Nephron (organoid): ENCODE measurements around the gene PRKAG2.

Source experiments
- H3K27ac Mint-ChIP-seq, 3 experiments: 2 replicates each; pipeline ENCODE4 v1.8.0; 2020; ENCODE audit warnings: mixed read lengths in 3 of 3, mild to moderate bottlenecking in 2 of 3, moderate library complexity in 1 of 3
- H3K27me3 Mint-ChIP-seq: 2 replicates; pipeline ENCODE4 v1.8.0; 2021; ENCODE audit warnings: low read depth, mild to moderate bottlenecking, moderate library complexity, mixed read lengths
- H3K36me3 Mint-ChIP-seq: 2 replicates; pipeline ENCODE4 v1.8.0; 2020; ENCODE audit warnings: low read depth, mixed read lengths
- H3K4me1 Mint-ChIP-seq: 2 replicates; pipeline ENCODE4 v1.8.0; 2020; ENCODE audit warnings: mixed read lengths
- H3K4me3 Mint-ChIP-seq, 3 experiments: 2 replicates each; pipeline ENCODE4 v1.8.0; 2020; ENCODE audit warnings: mild to moderate bottlenecking in 3 of 3, mixed read lengths in 3 of 3, moderate library complexity in 2 of 3
- H3K9me3 Mint-ChIP-seq: 2 replicates; pipeline ENCODE4 v1.8.0; 2020; ENCODE audit warnings: mixed read lengths
- CTCF ChIP-seq, 3 experiments: fragments of 200-600 bp; sonication (generic); IDR thresholded peaks; one replicate each; pipeline ENCODE4 v1.5.0; 2021; ENCODE audit warnings: antibody characterized with exemption in 3 of 3; ENCODE audit not compliant: unreplicated experiment in 3 of 3

The PRKAG2 gene

GRCh38 chr7:151591866-151592265 is 285.0 kb downstream of the PRKAG2 start:
- Mint-ChIP-seq H3K27me3 (no peaks in the 10 kb centered on the region), H3K27ac (no peak overlapping the region)
- TF ChIP-seq CTCF (IDR thresholded peaks at IDR 0.05; ENCODE audit: unreplicated experiment in 3 of 3) = no peak

DNA sequence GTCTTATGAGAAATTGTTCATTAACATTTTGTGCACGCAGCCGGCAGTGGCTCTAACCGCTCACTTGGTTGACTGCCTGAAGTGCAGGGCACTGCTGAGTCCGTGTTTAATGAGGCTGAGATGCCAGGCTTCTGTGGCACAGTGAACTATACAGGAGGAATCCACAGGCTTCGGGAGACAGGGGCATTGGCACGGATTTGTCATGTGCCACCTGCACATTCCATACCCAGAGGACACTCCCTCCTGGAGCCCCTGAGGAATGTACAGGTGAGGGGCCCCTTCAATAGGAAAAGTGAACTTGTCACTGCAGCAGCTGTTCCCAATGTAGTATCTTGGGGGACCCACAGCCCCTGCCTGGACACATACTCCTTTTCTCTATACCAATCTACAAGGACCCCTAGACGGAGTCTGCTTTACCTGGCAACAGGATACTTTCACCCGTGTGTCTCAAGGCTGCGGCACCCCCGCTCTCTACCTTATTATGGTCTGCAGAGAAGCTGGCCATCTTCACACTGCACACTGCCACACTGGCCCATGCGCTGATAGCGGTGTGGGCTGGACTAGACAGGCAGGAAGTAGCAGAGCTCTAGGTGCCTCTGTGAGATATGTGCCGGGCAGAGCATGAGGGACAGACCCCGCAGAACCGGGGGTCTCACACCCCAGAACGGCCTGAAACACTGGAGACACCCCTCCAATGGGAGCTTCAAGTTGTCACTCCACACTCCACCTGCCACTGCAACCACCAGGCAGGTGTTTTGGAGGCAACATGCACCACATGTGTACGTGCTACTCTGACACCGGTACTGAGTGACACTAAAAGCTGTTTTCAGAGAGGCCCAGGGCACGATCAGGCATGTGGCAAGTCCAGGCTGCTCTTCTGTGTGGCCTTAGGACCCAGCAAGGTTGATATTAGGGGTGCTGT is 285.8 kb downstream of the PRKAG2 start:
- Mint-ChIP-seq H3K27me3 (no peaks in the 10 kb centered on the region), H3K36me3 (peaks cover 14% of the 10 kb centered on the region), H3K27ac (peak overlapping the region in 2 of 3 experiments; percentile 27 to 38), H3K4me1 (no peaks in the 10 kb centered on the region), H3K9me3 (no peaks in the 10 kb centered on the region), H3K4me3 (no peak overlapping the region)
- no peak for TF ChIP-seq CTCF (IDR thresholded peaks at IDR 0.05; ENCODE audit: unreplicated experiment in 3 of 3)

More at GRCh38 chr7:151591866-151592265, 285.0 kb downstream of the PRKAG2 start:
- Mint-ChIP-seq H3K9me3 (peaks cover 2% of the 10 kb centered on the region), H3K4me1 (no peaks in the 10 kb centered on the region), H3K36me3 (peaks cover 13% of the 10 kb centered on the region), H3K4me3 (no peak overlapping the region)

DNA sequence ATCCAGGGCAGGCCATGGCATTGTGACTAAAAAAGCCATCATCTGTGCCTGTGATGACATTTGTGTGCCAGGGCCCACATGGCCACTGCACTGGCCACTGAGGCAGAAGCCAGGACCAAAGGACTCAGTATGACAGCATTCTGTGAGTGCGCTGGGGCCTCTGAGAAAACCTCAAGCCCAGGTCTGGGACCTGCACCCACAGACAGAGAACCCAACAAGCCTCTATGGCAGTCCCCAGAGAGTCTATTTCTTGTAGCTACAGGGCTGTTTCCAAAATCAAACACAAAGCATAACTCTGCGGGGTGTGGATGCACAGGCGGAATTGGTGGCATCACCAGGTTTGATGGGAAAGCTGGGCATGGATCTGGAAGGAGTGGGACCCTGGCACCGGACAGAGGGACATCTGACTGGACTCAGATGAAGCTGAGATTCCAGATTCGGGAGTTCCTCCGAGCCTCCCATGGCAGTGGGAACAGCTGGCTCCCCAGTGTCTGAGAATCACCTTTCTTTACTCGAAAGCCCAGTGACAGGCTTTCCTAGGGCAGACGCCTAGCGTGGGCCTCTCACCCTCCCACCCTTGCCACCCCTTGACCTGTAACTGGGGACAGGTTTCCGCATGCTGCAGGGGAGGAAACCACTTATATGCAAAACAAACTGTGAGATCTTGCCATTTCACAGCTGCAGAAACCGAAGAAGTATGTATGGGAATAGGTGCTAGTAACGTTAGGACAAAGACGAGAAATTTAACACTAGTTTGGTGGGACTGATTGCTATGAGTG is 286.7 kb downstream of the PRKAG2 start:
- Mint-ChIP-seq H3K4me1 (no peaks in the 10 kb centered on the region), H3K4me3 (no peak overlapping the region), H3K27me3 (no peaks in the 10 kb centered on the region), H3K27ac (peak overlapping the region in 2 of 3 experiments; percentile 27 to 38), H3K36me3 (peaks cover 14% of the 10 kb centered on the region), H3K9me3 (no peaks in the 10 kb centered on the region)
- no peak for TF ChIP-seq CTCF (IDR thresholded peaks at IDR 0.05; ENCODE audit: unreplicated experiment in 3 of 3)

- no peak for TF ChIP-seq CTCF (IDR thresholded peaks at IDR 0.05; ENCODE audit: unreplicated experiment in 3 of 3)
- no peaks in the 10 kb centered on the region for H3K9me3 Mint-ChIP-seq
Measured at GRCh38 chr7:151588982-151589381, 287.9 kb downstream of the PRKAG2 start.

GRCh38 chr7:151586531-151587260 is 290.2 kb downstream of the PRKAG2 start:
- H3K27ac Mint-ChIP-seq = no peak overlapping the region
- no peaks in the 10 kb centered on the region for H3K4me1 Mint-ChIP-seq
- no peaks in the 10 kb centered on the region for H3K27me3 Mint-ChIP-seq
- TF ChIP-seq CTCF (IDR thresholded peaks at IDR 0.05; ENCODE audit: unreplicated experiment in 3 of 3) = no peak
- peaks cover 12% of the 10 kb centered on the region for H3K36me3 Mint-ChIP-seq
- no peak overlapping the region for H3K4me3 Mint-ChIP-seq
- no peaks in the 10 kb centered on the region for H3K9me3 Mint-ChIP-seq

More at GRCh38 chr7:151588982-151589381, 287.9 kb downstream of the PRKAG2 start:
- H3K4me1 Mint-ChIP-seq = no peaks in the 10 kb centered on the region
- H3K27ac Mint-ChIP-seq = no peak overlapping the region
- H3K4me3 Mint-ChIP-seq = no peak overlapping the region
- peaks cover 18% of the 10 kb centered on the region for H3K36me3 Mint-ChIP-seq
- no peaks in the 10 kb centered on the region for H3K27me3 Mint-ChIP-seq
